ENCODE data around the gene ABR.
A peak's percentile ranks its signal among the peaks of the same experiment; 100 is the strongest.

- TF ChIP-seq CTCF (IDR thresholded peaks at IDR 0.05; ENCODE audit: insufficient read depth, low read depth, low read length) (no peak), EZH2 (IDR thresholded peaks at IDR 0.05; ENCODE audit: insufficient read depth, low read length) (peak; percentile 99)
Measured at GRCh38 chr17:1228781-1229348, 49.1 kb upstream of the ABR start.

Measured in astrocyte (in vitro differentiated cells and primary cell).